Measurements from ENCODE around the gene LPGAT1.

DNA sequence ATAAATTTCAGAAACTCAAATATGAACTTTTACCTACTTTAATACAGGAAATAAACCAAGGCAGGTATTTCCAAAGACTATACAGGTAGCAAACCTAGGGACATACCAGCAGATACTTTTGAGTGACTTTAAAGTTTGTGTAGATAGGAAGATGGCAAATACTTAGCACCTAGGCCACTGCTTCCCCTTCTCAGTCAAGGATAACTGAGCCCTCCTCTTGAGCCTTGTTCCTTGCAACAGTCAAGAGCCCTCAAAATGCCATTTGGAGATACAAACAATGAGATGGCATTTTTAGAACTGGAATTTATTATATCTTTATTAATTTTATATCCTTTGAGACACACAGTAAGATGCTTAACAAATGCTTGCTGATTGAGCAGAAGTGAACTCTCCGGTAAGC is 65.9 kb downstream of the LPGAT1 start:
- no peak for TF ChIP-seq CTCF (IDR thresholded peaks at IDR 0.05; ENCODE audit: low read depth, low read length)
- TF ChIP-seq EZH2phosphoT487 (IDR thresholded peaks at IDR 0.05; ENCODE audit: low read depth): no peak

Measured in OCI-LY3 (cell line).